ENCODE results near the gene KLF6.

Gene KLF6

DNA sequence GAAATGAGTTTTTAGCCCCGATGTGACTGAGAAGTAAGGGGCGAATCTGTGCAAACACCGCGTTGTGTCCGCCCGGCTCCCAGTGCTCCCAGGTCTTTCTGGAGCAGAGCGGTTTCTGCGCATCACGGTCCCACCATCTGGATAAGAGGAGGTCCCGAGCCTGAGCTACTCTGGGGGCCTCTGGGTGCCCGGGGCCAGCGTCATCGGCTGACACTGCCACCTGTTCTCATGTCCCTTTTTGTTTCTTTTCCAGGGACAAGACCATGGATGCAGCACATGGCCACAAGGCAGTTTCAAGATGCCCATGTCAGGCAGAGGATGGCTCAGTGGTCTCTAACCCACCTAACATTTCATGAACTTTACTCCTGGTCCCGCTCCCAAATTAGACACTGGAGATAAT is 24.9 kb downstream of the KLF6 start:
- no peak for FAIRE-seq
- DNase-seq (ENCODE audit: extremely low spot score, insufficient read length, low read depth) = no peak

DNA sequence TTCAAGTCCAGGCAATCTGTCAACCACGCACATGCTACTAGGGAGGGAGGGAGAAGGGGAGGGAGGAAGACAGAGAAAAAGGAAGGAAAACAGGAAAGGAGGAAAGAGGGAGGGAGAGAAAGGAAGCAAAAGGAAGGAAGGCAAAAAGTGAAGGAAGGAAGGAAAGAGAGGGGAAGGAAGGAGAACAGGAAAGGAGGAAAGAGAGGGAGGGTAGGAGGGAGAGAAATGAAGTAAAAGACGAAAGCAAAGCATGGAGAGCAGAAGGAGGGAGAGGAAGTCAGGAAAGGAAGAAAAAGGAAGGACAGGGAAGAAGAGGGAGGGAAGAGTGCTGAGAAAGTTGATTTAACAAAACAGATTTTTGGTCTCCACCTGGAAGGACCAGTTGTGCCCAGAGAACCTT is 25.6 kb downstream of the KLF6 start:
- FAIRE-seq (no peak), DNase-seq (ENCODE audit: extremely low spot score, insufficient read length, low read depth) (no peak)

DNA sequence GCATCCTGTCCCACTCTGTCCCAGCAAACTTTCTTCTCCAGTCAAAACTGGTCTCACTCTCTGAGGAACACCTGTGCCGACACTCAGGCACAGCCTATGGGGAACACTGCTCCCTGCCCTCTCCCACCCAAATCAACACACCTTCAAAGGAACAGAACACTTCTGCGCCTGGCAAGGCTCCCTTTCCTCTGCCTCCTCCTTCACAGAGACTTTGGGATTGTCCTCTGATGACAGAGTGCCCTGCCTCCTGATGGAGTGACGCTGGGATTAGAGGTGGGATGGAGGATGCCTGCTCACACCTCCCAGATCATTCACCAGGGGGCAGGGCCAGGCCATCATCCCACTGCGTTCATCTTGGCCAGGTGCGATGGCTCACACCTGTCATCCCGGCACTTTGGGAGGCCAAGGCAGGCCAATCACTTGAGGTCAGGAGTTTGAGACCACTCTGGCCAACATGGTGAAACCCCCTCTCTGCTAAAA is 26.5 kb downstream of the KLF6 start:
- FAIRE-seq = no peak
- DNase-seq (ENCODE audit: extremely low spot score, insufficient read length, low read depth) = no peak

DNA sequence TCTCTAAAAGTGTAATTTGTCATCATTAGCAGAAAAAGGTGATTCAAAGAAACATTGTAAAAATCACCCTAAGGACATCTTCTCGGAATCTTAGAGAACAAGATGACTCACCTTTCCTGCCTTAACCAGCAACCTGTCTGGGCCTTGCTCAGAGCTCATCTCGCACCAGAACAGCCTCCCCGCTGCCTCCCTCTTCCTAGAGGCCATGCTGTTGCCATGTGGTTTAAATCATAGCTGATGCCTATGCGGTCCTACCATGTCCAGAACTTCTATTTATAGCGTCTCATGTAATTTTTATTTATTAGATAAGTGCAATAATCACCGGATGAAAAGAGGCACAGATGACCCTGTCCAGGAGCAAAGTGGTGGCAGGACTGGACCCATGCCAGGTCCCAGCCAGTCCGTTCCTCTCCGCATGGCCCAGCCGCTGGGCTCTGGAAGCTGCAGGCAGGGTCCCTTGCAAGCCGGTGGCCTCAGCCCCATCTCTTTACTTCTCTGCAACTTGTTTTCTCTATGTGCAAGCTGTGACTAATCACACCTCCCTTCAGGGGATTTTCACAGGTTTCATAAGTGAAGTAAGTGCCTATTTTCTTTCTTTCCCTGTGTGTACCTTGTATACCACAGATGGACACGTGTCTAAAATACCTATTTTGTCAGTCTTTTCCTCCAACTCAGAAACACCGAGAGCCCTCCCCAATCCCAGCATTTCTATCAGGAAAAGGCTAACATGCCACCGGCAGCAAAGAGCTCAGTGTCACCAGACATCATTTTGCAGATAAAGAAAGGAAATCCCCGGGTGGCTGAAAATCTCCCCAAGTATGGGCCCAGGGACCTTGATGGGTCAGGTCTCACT is 27.1 kb downstream of the KLF6 start:
- peak; percentile 92 for FAIRE-seq
- DNase-seq (ENCODE audit: extremely low spot score, insufficient read length, low read depth) = no peak

DNA sequence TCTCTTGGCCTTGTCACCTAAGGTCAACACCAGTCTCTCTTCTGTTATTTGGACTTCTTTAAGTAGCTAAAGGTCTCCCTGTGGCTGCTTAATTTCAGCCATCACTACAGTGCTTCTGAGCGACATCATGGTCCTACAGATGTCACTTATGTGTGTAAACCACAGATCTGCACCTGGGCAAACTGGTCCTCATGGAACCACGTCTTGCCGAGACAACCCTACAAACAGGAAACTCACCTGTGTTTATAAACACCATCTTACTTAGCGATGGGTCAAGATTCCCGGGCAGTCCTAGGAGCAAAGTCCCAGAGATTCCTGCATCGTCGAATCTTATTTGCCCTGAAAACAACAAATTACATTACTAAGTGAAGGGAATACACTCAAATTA is 27.8 kb downstream of the KLF6 start:
- no peak for FAIRE-seq
- no peak for DNase-seq (ENCODE audit: extremely low spot score, insufficient read length, low read depth)

DNA sequence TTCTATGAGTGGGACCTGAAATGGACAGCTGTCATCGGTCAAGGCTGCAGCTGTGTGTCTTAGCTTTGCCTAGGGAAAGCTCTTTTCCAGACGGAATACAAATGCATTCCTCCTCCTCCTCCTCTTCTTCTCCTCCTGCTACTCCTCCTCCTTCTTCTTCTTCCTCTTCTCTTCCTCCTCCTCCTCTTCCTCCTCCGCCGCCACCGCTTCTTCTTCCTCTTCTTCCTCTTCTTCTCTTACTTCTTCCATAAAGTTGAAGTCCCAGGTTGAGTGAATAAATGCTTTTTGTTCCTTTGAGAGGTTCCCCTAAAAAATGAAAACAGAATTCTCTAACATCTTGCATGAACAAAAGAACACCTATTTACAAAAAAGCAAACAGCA is 28.7 kb downstream of the KLF6 start:
- no peak for FAIRE-seq
- no peak for DNase-seq (ENCODE audit: extremely low spot score, insufficient read length, low read depth)

DNA sequence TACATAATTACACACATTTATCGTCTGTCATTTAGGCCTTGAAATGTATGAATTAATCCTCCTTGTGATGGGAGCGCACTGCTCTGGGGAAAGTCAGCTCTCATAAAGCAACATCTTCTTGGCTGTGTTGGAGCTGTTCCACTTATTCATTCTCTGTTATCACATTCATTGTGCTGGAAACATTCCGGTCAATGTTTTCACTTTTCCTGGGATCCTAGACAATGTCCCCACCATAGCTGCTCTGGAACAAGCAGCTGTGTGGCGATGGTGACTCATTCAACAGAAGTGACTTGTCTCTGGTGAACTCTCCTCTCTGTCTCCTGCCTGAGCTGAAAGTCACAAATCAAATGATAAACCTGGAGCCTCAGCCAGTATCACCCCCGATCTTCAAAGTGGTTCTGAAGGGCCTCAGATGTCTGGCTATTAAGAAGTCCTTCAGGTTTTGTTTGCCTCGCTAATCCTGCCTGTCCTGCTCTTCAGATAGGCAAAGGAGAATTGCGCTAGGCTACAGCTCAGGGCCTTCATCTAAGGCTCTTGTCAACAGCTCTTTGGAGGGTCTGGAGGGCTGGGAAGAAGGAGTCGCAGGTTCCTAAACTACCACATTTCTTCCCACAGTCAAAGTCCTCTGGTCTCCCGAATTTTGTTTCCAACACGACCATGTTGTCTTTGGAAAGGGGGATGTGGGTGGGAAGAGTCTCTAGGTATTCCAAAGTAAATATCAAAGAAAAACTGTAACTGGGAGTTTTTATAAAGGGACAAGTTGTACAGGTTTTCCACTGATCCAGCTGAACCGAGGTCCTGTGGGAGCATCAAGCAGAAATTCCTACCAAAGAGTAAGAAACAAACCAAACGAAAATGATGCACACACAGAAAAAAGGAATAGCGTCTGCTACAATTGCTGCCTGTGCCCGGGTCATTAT is 29.3 kb downstream of the KLF6 start:
- no peak for DNase-seq (ENCODE audit: extremely low spot score, insufficient read length, low read depth)
- FAIRE-seq = no peak

DNA sequence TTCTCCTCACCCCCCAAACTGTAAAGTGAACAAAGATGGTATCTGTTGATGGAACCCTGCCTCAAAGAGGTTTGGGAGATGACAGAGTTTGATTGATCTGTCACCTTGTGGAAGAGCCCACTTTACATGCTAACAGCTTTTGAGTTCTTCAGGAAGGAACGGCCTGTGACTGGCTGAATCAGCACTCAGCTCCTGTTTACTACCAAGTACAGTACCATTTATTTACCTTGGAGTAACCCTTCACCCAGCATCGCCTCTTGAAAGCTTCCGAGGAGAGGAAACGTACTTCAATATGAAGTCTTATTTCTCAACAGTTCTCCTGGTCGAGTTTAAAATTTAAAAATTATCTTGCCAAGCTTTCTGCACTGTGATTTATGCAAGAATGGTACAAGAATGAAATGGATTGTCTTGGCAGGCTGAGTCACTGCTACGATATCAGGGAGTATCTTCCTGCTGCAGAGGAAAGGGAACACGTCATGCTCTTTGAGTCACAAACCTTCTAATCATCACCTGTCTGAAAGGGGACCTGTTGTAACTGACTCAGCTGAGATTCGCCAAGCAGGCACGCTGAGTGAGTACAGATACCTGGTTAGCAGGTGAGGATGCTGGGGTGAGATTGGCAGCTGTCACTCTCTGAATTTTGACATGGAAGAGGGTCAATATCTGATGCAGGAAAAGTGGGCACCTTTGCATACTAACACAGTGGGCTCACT is 30.1 kb downstream of the KLF6 start:
- FAIRE-seq = no peak
- no peak for DNase-seq (ENCODE audit: extremely low spot score, insufficient read length, low read depth)

DNA sequence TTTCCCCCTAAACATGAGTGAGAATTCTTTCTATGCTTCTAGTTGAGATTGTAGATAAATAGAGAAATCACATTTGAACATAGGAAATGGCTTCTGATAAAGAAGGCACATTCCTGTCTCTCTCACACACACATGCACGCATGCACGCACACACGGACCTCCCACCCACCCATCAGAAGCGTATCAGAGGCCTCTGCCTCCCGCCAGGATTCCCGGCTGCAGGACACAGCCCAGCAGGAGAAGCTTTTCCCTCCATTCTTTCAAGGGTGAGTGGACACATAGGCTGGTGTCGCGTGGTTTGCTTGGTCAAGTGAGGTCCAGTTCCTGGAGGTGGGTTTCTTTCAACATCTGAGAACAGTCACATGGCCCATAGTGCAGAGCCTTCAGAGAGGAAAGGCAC is 34.2 kb downstream of the KLF6 start:
- FAIRE-seq = no peak

DNA sequence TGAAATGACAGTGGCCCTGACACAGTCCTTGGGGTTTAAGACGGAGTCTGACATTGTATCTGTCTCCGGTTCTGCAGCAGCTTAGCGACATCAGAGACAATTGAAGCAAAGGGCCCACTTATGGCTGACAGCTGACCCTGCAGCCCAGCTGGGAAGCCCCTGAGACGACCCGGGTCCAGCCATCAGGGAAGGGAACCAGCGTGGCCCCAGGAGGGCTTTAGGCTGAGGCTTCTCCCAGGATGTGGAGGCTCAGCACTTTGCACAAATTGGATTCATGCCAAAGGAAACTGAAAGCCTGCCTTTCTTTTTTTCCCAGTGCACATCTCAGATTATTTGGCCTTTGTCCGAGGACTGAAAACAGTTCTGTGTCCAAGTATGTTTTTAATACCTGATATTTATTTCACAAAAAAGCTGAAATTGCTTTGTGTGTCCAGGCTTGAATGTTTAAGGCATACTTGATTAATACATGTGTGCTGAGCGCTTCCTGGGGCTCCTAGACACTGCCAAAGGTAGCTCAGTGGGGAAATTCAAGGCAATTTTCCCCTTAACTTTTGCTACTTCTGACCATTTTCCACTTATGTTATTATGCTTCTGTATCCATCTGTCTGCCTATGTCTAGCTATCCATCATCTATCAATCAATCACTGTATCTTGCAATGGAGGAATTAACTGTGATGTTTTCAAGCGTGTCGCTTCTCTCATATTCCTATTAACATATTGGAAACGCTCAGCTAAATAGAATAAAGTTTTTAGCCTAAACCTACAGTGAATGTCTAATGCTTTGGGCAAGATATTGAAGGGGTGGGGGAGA is 34.8 kb downstream of the KLF6 start:
- DNase-seq (ENCODE audit: extremely low spot score, insufficient read length, low read depth) (no peak), FAIRE-seq (no peak)

More for the DNA sequence above, 34.2 kb downstream of the KLF6 start:
- DNase-seq (ENCODE audit: extremely low spot score, insufficient read length, low read depth) = no peak

DNA sequence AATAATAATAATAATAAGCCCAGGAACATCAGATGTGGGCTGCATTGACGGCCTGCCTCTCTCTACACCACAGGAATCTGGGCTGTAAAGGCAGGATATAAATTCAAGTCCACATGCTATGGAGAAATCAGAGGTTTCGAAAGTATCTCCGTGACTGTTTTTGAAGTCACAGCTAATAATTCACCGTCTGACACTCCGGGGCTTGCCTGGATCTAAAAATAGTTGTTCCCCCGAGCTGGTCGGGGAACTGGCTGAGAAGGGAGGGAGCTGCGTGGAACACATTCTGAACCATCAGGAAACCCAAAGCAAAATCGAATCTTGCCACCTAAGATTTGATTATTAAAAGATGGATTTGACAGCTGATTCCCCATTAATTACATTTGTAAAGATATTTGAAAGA is 35.4 kb downstream of the KLF6 start:
- DNase-seq (ENCODE audit: extremely low spot score, insufficient read length, low read depth) (no peak), FAIRE-seq (peak; percentile 49)

DNA sequence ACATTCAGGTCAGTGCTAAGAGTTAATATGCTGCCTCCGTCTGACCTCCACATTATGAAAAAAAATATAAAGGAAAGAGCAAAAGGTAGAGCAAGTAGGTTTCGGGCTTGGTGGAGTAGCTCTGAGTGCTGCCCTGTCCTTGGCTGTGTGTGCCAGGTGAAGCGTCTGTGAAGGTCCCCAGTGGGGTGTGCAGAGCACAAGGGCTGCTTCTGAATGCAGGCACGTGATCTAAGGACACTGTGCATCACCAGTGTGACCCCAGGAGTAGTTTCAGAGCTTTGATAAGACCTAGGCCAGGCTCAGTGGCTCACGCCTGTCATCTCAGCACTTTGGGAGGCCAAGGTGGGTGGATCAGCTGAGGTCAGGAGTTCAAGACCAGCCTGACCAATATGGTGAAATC is 36.0 kb downstream of the KLF6 start:
- FAIRE-seq (no peak), DNase-seq (ENCODE audit: extremely low spot score, insufficient read length, low read depth) (no peak)

DNA sequence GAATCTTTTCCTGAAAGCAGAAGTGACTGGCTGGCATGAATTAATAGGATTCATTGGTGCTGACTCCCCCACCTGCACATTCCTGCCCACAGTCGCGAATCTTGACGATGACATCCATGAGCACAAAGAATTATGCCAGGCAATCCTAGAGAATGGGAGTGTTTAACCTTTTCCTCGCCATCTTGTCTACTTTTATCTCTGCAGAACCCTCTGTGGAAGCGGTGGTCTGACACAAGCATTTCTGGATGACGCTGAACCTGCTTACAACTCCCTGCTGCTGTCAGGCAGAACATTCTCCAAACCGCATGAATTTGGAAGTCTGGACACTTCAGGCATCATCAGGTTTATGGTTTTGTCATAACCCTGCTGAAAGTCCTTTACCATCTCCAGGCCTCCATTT is 36.5 kb downstream of the KLF6 start:
- no peak for FAIRE-seq
- DNase-seq (ENCODE audit: extremely low spot score, insufficient read length, low read depth) = no peak

DNA sequence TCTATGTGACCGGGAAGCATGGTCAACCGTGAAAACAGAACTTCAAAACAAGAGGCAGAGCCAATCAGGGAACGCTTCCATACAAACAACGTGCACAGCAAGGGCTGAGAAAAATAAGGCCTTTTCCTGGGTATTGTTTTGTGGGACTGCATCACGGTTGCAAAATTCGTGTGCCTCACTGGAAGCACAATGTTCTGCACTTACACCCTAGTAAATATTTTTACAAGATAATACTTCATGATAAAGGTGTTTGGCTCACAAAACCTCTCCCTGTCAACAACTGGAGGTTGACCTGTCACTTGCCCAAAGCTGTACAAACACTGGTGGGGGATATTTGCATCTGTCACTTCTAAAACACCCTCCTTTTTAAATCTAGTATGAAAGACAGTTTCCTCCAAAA is 37.0 kb downstream of the KLF6 start:
- DNase-seq (ENCODE audit: extremely low spot score, insufficient read length, low read depth) (no peak), FAIRE-seq (no peak)

DNA sequence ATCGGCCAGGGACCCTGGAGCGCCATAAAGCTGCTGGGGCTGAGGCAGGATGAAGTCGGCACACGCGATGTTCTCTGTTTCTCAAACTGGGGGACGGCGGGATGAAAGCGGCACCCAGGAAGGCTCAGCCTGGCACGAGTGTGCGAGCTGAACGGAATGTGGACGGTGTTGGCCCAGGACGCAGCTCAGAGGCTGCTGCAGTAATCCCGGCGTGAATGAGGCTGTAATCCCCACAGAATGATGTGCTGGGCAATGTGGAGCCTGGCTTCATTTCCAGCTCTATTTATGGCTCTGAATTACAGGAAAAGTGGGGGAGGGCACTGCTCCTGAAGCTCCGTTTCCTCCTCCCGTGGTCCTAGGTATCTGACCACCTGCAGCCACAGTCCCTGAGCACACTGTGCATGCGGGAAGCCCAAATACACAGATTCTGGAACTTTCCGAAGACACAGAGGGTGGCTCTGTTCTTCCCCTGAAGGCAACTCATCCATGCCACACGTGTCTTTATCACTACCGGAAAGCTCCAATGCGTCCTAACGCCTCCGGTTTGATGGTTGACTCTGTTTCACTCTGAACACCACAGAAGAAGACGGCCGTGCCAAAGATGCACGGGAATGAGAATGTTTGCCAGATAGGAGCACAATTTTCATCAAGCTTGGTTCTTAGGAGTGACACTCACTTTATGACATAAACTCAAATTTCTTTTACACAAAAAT is 37.6 kb downstream of the KLF6 start:
- no peak for FAIRE-seq
- DNase-seq (ENCODE audit: extremely low spot score, insufficient read length, low read depth) = no peak

DNA sequence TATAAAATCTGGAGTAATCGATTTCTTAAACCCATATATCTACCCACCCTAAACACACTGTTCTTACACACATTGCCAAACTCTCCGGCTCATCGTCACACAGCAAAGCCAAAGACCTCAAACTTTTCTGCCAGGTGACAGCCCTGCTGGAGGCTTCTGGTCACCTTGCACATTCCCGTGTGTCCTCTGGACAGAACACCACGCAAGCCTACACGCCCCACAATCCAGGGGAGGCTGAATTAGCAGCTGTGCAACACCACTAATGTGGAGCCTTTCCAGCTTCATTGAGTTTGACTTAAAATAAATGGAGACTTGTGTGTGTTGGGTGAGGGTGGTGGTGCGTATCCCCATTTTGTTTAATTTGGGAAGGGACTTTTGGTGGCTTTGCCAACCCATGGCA is 38.4 kb downstream of the KLF6 start:
- no peak for DNase-seq (ENCODE audit: extremely low spot score, insufficient read length, low read depth)
- no peak for FAIRE-seq

DNA sequence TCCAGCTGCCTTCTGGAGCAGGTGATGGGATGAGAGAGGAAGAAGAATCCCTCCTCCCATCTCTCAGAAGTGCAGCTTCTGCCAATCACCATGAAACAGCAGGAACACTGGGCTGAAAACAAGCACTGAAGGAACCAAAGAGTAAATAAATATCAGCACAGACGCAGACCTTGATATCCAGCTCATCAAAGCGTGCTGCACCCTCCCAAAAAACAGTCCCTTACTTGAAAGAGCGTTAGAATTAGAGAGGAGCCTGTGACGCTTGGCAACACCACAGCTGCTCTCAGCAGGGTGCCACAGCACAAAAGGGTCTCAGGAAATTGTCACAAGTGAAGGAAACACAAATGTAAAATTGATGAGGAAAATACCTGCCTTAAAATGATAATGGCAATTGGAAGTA is 39.5 kb downstream of the KLF6 start:
- FAIRE-seq (no peak), DNase-seq (ENCODE audit: extremely low spot score, insufficient read length, low read depth) (no peak)

DNA sequence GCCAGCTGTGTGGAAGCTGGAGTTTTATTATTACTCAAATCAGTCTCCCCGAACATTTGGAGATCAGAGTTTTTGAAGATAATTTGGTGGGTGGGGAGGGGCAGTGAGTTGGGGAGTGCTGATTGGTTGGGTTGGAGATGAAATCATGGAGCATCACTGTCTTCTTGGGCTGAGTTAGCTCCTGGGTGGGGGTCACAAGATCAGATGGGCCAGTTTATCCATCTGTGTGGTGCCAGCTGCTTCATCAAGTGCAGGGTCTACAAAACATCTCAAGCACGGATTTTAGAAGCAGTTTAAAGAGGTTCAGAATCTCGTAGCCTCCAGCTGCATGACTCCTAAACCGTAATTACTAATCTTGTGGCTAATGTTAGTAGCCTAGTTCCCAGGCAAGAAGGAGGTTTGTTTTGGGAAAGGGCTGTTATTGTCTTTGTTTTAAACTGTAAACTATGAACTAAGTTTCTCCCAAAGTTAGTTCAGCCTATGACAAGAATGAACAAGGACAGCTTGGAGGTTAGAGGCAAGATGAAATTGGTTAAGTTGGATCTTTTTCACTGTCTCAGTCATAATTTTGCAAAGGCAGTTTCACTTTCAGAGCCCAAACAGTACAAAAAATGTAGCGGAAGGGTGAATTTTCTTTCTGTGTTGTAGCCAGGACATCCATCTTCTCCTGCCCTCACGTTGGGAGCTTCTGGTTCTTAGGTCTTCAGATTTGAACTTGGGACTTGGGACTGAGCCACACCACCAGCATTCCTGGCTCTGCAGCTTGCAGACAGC is 43.1 kb downstream of the KLF6 start:
- FAIRE-seq (peak; percentile 79), DNase-seq (ENCODE audit: extremely low spot score, insufficient read length, low read depth) (no peak)

Measured in GM18507 (cell line).